Heart right ventricle (tissue), 16 donors: ENCODE results near the gene TJP1. TPM values are rescaled to one million over a fixed set of nuclear protein-coding genes. Genes with fewer than 3 reads are reported as not detected.

Source experiments
- ATAC-seq, 8 donors: fragments of 200-7000 bp; cut with Tn5 transposase; one replicate each; pipeline ENCODE4 v1.9.1; 2020; ENCODE audit warnings: mild to moderate bottlenecking in 8 of 8, moderate library complexity in 8 of 8, moderate number of reproducible peaks in 1 of 8
- DNase-seq, 2 donors: peaks; one replicate each; pipeline ENCODE4 v3.0.0-alpha.2; 2020
- H3K27ac ChIP-seq, 10 donors: fragments of 200-600 bp; sonication (generic) in 2 of 10; one replicate each; pipeline versions ENCODE4 v1.5.0 to v1.8.0; 2020 to 2022; ENCODE audit warnings: mild to moderate bottlenecking in 3 of 10
- H3K27me3 ChIP-seq, 7 donors: fragments of 200-600 bp; one replicate each; pipeline ENCODE4 v1.8.0; 2021 to 2022; ENCODE audit warnings: mild to moderate bottlenecking in 2 of 7
- H3K36me3 ChIP-seq, 9 donors: fragments of 200-600 bp; sonication (generic) in 1 of 9; one replicate each; pipeline versions ENCODE4 v1.5.0 to v1.8.0; 2020 to 2022; ENCODE audit warnings: mild to moderate bottlenecking in 2 of 9
- H3K4me1 ChIP-seq, 9 donors: fragments of 200-600 bp; sonication (generic) in 1 of 9; one replicate each; pipeline versions ENCODE4 v1.5.0 to v1.8.0; 2020 to 2022; ENCODE audit warnings: mild to moderate bottlenecking in 4 of 9
- H3K4me3 ChIP-seq, 10 donors: fragments of 200-600 bp; sonication (generic) in 2 of 10; one replicate each; pipeline versions ENCODE4 v1.5.0 to v1.8.0; 2020 to 2022; ENCODE audit warnings: mild to moderate bottlenecking in 7 of 10, moderate library complexity in 2 of 10
- H3K9me3 ChIP-seq, 11 donors: fragments of 200-600 bp in 10 of 11; sonication (generic) in 2 of 11; one replicate each; pipeline versions ENCODE4 v1.5.0 to v1.8.0; 2013 to 2022; ENCODE audit warnings: mild to moderate bottlenecking in 2 of 11, control low read depth in 1 of 11, moderate library complexity in 1 of 11
- CTCF ChIP-seq, 9 donors: fragments of 200-600 bp; sonication (generic) in 2 of 9; IDR thresholded peaks; one replicate each; pipeline versions ENCODE4 v1.5.0 to v1.8.0; 2021 to 2022; ENCODE audit warnings: antibody characterized with exemption in 9 of 9, mild to moderate bottlenecking in 5 of 9, moderate library complexity in 1 of 9
- WGBS, 2 donors: extraction: QIAGEN DNeasy Blood & Tissue Kit; methylation state at CpG; one replicate each; pipeline ENCODE4 v1.1.7; 2013; ENCODE audit warnings: inconsistent platforms in 1 of 2; 5-methylcytosine and 5-hydroxymethylcytosine counted together
- intact Hi-C, 10 donors: fragments of 100-400 bp; cut with DNase I; formaldehyde crosslinking; loops; one replicate each; pipeline versions ENCODE4 v1.11.1 to v1.14.2; 2022
- polyA plus RNA-seq, 2 donors: library from polyadenylated mRNA; stranded (reverse); fragments of 200-250 nt; gene quantifications; one replicate each; pipeline ENCODE4 v1.2.3, GENCODE V29; 2013
- total RNA-seq, 10 donors: library from RNA; stranded (reverse); fragmentation: NEBNext Ultra II Directional in 3 of 10; extraction: Animal tissue kit (Norgen Biotek cat#: 25700) in 3 of 10; gene quantifications; one replicate each; pipeline versions ENCODE4 v1.2.1 to v1.2.4, GENCODE V29; 2021 to 2023
- donor health status: Arrhythmogenic right ventricular cardiomyopathy.
- donor health status: ischemic (EF 13 %, LVEDD 7.1; RV severe dilation, severe dysfunction).
- donor health status: healthy with polysubstance abuse.
- donor health status: DM: no; HTN: yes; CAD: no.
- donor health status: DM: no; HTN: no; CAD: no.
- donor health status: ischemic (EF 25% LVEDD 6.9; RV normal size, moderate dysfunction).
- donor health status: ischemic (EF 25% LVEDD 5.7; RV mildly dilated, moderate dysfunction).
- donor health status: healthy.
- donor health status: DM: yes; HTN: yes; CAD: no.
- donor health status: Ischemic cardiomyopathy.
- donor health status: ischemic (EF 35%, LVEDD 5.7; RV mildly dilated, moderate dysfunction).
- donor health status: nonischemic (EF 11% LVEDD 7.7; RV severe dilation, severe dysfunction).
- donor health status: DM: yes; HTN: yes; CAD: no.
- donor health status: PGD.
- donor health status: ischemic (EF 29% LVEDD 5.4; RV normal size, mild dysfunction).
- donor health status: nonischemic (EF 23%, LVEDD 6.1; RV moderate dilation, normal function).

The TJP1 gene
- total and polyA plus RNA-seq, 12 donors, result 22.8 to 166 (median 118) TPM

- 70 to 78% methylated on average over 6 of the region's 6 CpGs for WGBS, 2 donors
- ATAC-seq, result peak in 1 of 8 donors; percentile 45
- TF ChIP-seq CTCF (IDR thresholded peaks at IDR 0.05), result no peak
- H3K4me3 ChIP-seq, result no peak overlapping the region
- intact Hi-C loops, result loop anchor here in 1 of 10 donors (5.0 kb wide), 1 partner anchor 37 kb away; no protein-coding TSS in a partner anchor
- H3K27me3 ChIP-seq, result no peaks in the 10 kb centered on the region
- H3K9me3 ChIP-seq, result no peaks in the 10 kb centered on the region
- no peak overlapping the region for H3K27ac ChIP-seq
- H3K4me1 ChIP-seq, result peaks cover 0 to 79% (median 56%) of the 10 kb centered on the region in 9 donors
- no peak for DNase-seq
- H3K36me3 ChIP-seq, result peaks cover 0 to 32% (median 1%) of the 10 kb centered on the region in 9 donors
Measured at GRCh38 chr15:29774900-29775299, 47.4 kb downstream of the TJP1 start.

GRCh38 chr15:29773816-29774215 lies 48.5 kb downstream of the TJP1 start:
- H3K9me3 ChIP-seq, result no peaks in the 10 kb centered on the region
- intact Hi-C loops, result no loop called here
- 84 to 85% methylated on average over 1 of the region's 1 CpG for WGBS, 2 donors
- no peaks in the 10 kb centered on the region for H3K27me3 ChIP-seq
- H3K36me3 ChIP-seq, result peaks cover 0 to 42% (median 4%) of the 10 kb centered on the region in 9 donors
- peaks cover 0 to 68% (median 50%) of the 10 kb centered on the region in 9 donors for H3K4me1 ChIP-seq
- no peak overlapping the region for H3K4me3 ChIP-seq
- H3K27ac ChIP-seq, result no peak overlapping the region
- ATAC-seq (no peak), DNase-seq (no peak)
- TF ChIP-seq CTCF (IDR thresholded peaks at IDR 0.05), result no peak

GRCh38 chr15:29773000-29773399 lies 49.3 kb downstream of the TJP1 start:
- peaks cover 0 to 51% (median 5%) of the 10 kb centered on the region in 9 donors for H3K36me3 ChIP-seq
- peaks cover 0 to 63% (median 42%) of the 10 kb centered on the region in 9 donors for H3K4me1 ChIP-seq
- 46 to 59% methylated on average over 4 of the region's 4 CpGs for WGBS, 2 donors

GRCh38 chr15:29770796-29771195 lies 51.5 kb downstream of the TJP1 start:
- no peak overlapping the region for H3K27ac ChIP-seq
- no peak for ATAC-seq
- WGBS, 2 donors, result 83 to 88% methylated on average over 2 of the region's 2 CpGs
- intact Hi-C loops, result no loop called here
- no peak overlapping the region for H3K4me3 ChIP-seq
- peaks cover 0 to 69% (median 6%) of the 10 kb centered on the region in 9 donors for H3K36me3 ChIP-seq
- TF ChIP-seq CTCF (IDR thresholded peaks at IDR 0.05), result no peak
- no peaks in the 10 kb centered on the region for H3K9me3 ChIP-seq
- no peaks in the 10 kb centered on the region for H3K27me3 ChIP-seq
- no peak for DNase-seq
- H3K4me1 ChIP-seq, result peaks cover 6 to 63% (median 41%) of the 10 kb centered on the region in 9 donors

More at GRCh38 chr15:29773000-29773399, 49.3 kb downstream of the TJP1 start:
- DNase-seq, result no peak
- no peak for TF ChIP-seq CTCF (IDR thresholded peaks at IDR 0.05)
- ATAC-seq, result no peak
- intact Hi-C loops, result no loop called here
- Histone ChIP-seq H3K9me3 (no peaks in the 10 kb centered on the region), H3K27me3 (no peaks in the 10 kb centered on the region), H3K4me3 (no peak overlapping the region), H3K27ac (no peak overlapping the region)
